HG03159 (cell line): Measurements from ENCODE around the gene PSMB8.

Source experiments
- ATAC-seq: cut with Tn5 transposase; IDR thresholded peaks from one replicate; pipeline ENCODE4 v1.9.1; 2021; ENCODE audit warnings: mild to moderate bottlenecking, moderate library complexity; ENCODE audit not compliant: unreplicated experiment

Gene PSMB8

GRCh38 chr6:32857156-32857891 lies 13.5 kb upstream of the PSMB8 start:
- ATAC-seq: no peak

- no peak for ATAC-seq
These were observed 11.8 kb upstream of the PSMB8 start for GRCh38 chr6:32855467-32856174.

GRCh38 chr6:32854376-32855178 lies 10.7 kb upstream of the PSMB8 start:
- peak; percentile 21 for ATAC-seq

- ATAC-seq: peak; percentile 73
These were observed 9.9 kb upstream of the PSMB8 start, which contains the start of the genes PSMB9 and TAP1 for GRCh38 chr6:32853541-32854375. Gene PSMB9, plus strand, starts transcription at chr6:32854192. Its CDS starts 38 bp downstream, at chr6:32854230. Gene TAP1, minus strand, starts transcription at chr6:32853704. Its CDS starts 68 bp downstream, at chr6:32853636.

- ATAC-seq: peak; percentile 25
These were observed 9.1 kb upstream of the PSMB8 start for GRCh38 chr6:32852844-32853540.

GRCh38 chr6:32852018-32852843 lies 8.4 kb upstream of the PSMB8 start:
- ATAC-seq: no peak

GRCh38 chr6:32851025-32851424 lies 7.2 kb upstream of the PSMB8 start:
- ATAC-seq: no peak

GRCh38 chr6:32849126-32849525 lies 5.3 kb upstream of the PSMB8 start:
- ATAC-seq: no peak

- no peak for ATAC-seq
These were observed 3.9 kb upstream of the PSMB8 start for GRCh38 chr6:32847795-32848194.

GRCh38 chr6:32847004-32847403 lies 3.2 kb upstream of the PSMB8 start:
- no peak for ATAC-seq

GRCh38 chr6:32845384-32845884 lies 1.6 kb upstream of the PSMB8 start:
- ATAC-seq: no peak

- ATAC-seq: no peak
These were observed 1.1 kb upstream of the PSMB8 start for GRCh38 chr6:32844839-32845383.

GRCh38 chr6:32843331-32843978 lies 392 bp downstream of the PSMB8 start:
- peak; percentile 1 for ATAC-seq

- ATAC-seq: no peak
These were observed 1.2 kb downstream of the PSMB8 start for GRCh38 chr6:32842690-32843089.

- ATAC-seq: no peak
These were observed 1.7 kb downstream of the PSMB8 start for GRCh38 chr6:32842021-32842650.

GRCh38 chr6:32840604-32841246 lies 3.1 kb downstream of the PSMB8 start:
- ATAC-seq: no peak

- ATAC-seq: no peak
These were observed 4.5 kb downstream of the PSMB8 start for GRCh38 chr6:32839356-32839755.
